ENCODE results near the gene ARHGAP33. TPM values are rescaled to one million over a fixed set of nuclear protein-coding genes. Genes with fewer than 3 reads are reported as not detected.
A peak's percentile ranks its signal among the peaks of the same experiment; 100 is the strongest.

The ARHGAP33 gene
- total and polyA plus RNA-seq, 2 of the 4 experiments (the other 2 are of a cell fraction), result 0.72 to 11.9 TPM

DNA sequence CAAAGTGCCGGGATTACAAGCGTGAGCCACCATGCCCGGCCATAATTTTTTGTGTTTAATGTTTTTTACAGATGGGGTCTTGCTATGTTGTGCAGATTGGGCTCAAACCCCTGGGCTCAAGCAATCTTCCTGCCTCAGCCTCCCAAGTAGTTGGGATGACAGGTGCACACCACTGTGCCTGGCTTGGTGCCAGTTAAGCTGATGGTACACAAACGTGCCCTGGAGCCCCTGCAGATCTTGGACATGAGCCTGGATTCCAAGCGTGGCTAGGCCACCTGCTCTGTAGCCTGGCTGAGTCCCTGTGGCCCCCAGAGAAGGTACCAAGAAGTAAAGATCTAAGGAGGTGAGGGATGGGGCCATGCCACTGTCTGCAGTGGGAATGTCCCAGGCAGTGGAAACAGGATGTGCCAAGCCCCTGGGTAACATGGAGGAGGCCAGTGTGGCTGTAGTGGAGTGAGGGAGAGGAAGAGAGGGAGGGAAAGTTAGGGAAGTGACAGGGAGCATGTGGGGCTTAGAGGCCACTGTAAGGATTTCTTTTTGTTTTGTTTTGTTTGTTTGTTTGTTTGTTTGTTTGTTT is 30.2 kb downstream of the ARHGAP33 start:
- dilution Hi-C loops (cut with HindIII; ENCODE audit: low sequenced_read_pairs, unreplicated experiment), result no loop called here
- H3K9me1 ChIP-seq (ENCODE audit: insufficient read depth, low read length), result no peaks in the 10 kb centered on the region
- no peak overlapping the region for H4K8ac ChIP-seq (ENCODE audit: low read depth in 2 of 2, low read length in 2 of 2)
- H3K4ac ChIP-seq (ENCODE audit: low read depth, low read length), result no peak overlapping the region
- H2AFZ ChIP-seq (replicated peaks; ENCODE audit: low read length, poor library complexity), result peak overlapping the region; percentile 5
- H3K4me3 ChIP-seq (ENCODE audit: insufficient read depth, low read depth, low read length), result no peak overlapping the region
- no TSS peak for BruUV-seq (replicated peaks)
- H2BK15ac ChIP-seq (ENCODE audit: low read depth, low read length), result no peak overlapping the region
- no peak overlapping the region for H2AK9ac ChIP-seq (replicated peaks; ENCODE audit: low read depth, low read length, poor library complexity)
- no peaks in the 10 kb centered on the region for H3K79me1 ChIP-seq (ENCODE audit: low read depth in 1 of 2, low read length in 2 of 2)
- ATAC-seq (ENCODE audit: low read depth) (no peak), DNase-seq (no peak)
- intact Hi-C loops (cut with micrococcal nuclease), result no loop called here
- H3K36me3 ChIP-seq (ENCODE audit: control insufficient read depth, insufficient read depth, low read length), result no peaks in the 10 kb centered on the region
- H3K4me1 ChIP-seq (ENCODE audit: control insufficient read depth, insufficient read depth, low read length), result no peaks in the 10 kb centered on the region
- H4K91ac ChIP-seq (ENCODE audit: insufficient read depth, low read depth, low read length), result no peak overlapping the region
- H3K27me3 ChIP-seq (ENCODE audit: control insufficient read depth, insufficient read depth, low read length), result peaks cover 21% of the 10 kb centered on the region
- no peaks in the 10 kb centered on the region for H4K20me1 ChIP-seq (ENCODE audit: insufficient read depth, low read length)
- H3K4me2 ChIP-seq (ENCODE audit: low read depth, low read length), result no peak overlapping the region
- no peak overlapping the region for H2AK5ac ChIP-seq (ENCODE audit: low read depth, low read length)
- POLR2A ChIA-PET (ENCODE audit: unreplicated experiment), result no interaction called here
- no peak overlapping the region for H2BK120ac ChIP-seq (ENCODE audit: low read depth, low read length)
- H3K14ac ChIP-seq (replicated peaks; ENCODE audit: low read depth, low read length), result no peak overlapping the region
- WGBS, 2 experiments (ENCODE audit: extremely low coverage in 2 of 2, insufficient read length in 1 of 2), result 0% methylated on average over 1 of the region's 5 CpGs; no CpG with 5 or more reads in 1 of the 2 experiments
- no peaks in the 10 kb centered on the region for H3K9me3 ChIP-seq (ENCODE audit: control insufficient read depth, insufficient read depth, low read length)
- H3K56ac ChIP-seq (ENCODE audit: extremely low read depth, insufficient read depth, low read length), result no peak overlapping the region
- in situ Hi-C loops (cut with MboI; ENCODE audit: low sequenced_read_pairs), result no loop called here
- H4K5ac ChIP-seq (ENCODE audit: low read depth, low read length), result no peak overlapping the region
- no peak overlapping the region for H3K18ac ChIP-seq (ENCODE audit: low read depth, low read length)
- no peak overlapping the region for H3K9ac ChIP-seq (ENCODE audit: low read depth, low read length)
- H2BK20ac ChIP-seq (ENCODE audit: low read depth, low read length), result no peak overlapping the region
- TF ChIP-seq MXI1 (IDR thresholded peaks at IDR 0.05; ENCODE audit: borderline replicate concordance, low read depth, low read length) (no peak), MAZ (IDR thresholded peaks at IDR 0.05; ENCODE audit: borderline replicate concordance, low read depth, low read length) (no peak), FOS (IDR thresholded peaks at IDR 0.05; ENCODE audit: low read depth, low read length) (no peak), SMC3 (IDR thresholded peaks at IDR 0.05; ENCODE audit: low read depth, low read length) (no peak), CEBPB (IDR thresholded peaks at IDR 0.05; ENCODE audit: low read depth, low read length) (no peak), MAFK (IDR thresholded peaks at IDR 0.05; ENCODE audit: low read depth, low read length) (no peak), RAD21 (IDR thresholded peaks at IDR 0.05; ENCODE audit: low read length) (no peak), POLR2A (IDR thresholded peaks at IDR 0.05; ENCODE audit: low read depth, low read length) (no peak), BHLHE40 (IDR thresholded peaks at IDR 0.05; ENCODE audit: low read depth, low read length) (no peak), CHD1 (IDR thresholded peaks at IDR 0.05; ENCODE audit: low read depth, low read length) (no peak), NFE2L2 (IDR thresholded peaks at IDR 0.05; ENCODE audit: low read depth, low read length) (no peak), RCOR1 (IDR thresholded peaks at IDR 0.05; ENCODE audit: insufficient replicate concordance, low read length) (no peak), RFX5 (IDR thresholded peaks at IDR 0.05; ENCODE audit: low read depth, low read length) (no peak)
- TF ChIP-seq, protein P1, sequence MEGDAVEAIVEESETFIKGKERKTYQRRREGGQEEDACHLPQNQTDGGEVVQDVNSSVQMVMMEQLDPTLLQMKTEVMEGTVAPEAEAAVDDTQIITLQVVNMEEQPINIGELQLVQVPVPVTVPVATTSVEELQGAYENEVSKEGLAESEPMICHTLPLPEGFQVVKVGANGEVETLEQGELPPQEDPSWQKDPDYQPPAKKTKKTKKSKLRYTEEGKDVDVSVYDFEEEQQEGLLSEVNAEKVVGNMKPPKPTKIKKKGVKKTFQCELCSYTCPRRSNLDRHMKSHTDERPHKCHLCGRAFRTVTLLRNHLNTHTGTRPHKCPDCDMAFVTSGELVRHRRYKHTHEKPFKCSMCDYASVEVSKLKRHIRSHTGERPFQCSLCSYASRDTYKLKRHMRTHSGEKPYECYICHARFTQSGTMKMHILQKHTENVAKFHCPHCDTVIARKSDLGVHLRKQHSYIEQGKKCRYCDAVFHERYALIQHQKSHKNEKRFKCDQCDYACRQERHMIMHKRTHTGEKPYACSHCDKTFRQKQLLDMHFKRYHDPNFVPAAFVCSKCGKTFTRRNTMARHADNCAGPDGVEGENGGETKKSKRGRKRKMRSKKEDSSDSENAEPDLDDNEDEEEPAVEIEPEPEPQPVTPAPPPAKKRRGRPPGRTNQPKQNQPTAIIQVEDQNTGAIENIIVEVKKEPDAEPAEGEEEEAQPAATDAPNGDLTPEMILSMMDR (conservative IDR thresholded peaks at IDR 0.05; ENCODE audit: low read depth, low read length), result no peak
- TF ChIP-seq, protein P2, sequence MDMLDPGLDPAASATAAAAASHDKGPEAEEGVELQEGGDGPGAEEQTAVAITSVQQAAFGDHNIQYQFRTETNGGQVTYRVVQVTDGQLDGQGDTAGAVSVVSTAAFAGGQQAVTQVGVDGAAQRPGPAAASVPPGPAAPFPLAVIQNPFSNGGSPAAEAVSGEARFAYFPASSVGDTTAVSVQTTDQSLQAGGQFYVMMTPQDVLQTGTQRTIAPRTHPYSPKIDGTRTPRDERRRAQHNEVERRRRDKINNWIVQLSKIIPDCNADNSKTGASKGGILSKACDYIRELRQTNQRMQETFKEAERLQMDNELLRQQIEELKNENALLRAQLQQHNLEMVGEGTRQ (IDR thresholded peaks at IDR 0.05; ENCODE audit: low read depth, low read length), result no peak
- TF ChIP-seq, protein P3, sequence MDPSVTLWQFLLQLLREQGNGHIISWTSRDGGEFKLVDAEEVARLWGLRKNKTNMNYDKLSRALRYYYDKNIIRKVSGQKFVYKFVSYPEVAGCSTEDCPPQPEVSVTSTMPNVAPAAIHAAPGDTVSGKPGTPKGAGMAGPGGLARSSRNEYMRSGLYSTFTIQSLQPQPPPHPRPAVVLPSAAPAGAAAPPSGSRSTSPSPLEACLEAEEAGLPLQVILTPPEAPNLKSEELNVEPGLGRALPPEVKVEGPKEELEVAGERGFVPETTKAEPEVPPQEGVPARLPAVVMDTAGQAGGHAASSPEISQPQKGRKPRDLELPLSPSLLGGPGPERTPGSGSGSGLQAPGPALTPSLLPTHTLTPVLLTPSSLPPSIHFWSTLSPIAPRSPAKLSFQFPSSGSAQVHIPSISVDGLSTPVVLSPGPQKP (IDR thresholded peaks at IDR 0.05; ENCODE audit: borderline replicate concordance, low read depth, low read length), result no peak
- H3K23ac ChIP-seq (ENCODE audit: low read depth, low read length), result no peak overlapping the region
- no peak overlapping the region for H3K27ac ChIP-seq (ENCODE audit: insufficient read depth, low read length)
- CTCF ChIA-PET, result no interaction called here
- no peak overlapping the region for H2BK5ac ChIP-seq (ENCODE audit: low read depth, low read length, poor library complexity, severe bottlenecking)

Measured in IMR-90 (cell line).